GM23338 (cell line): ENCODE results near the gene FMN1. TPM values are rescaled to one million over a fixed set of nuclear protein-coding genes. Genes with fewer than 3 reads are reported as not detected.

Source experiments
- ATAC-seq: fragments of 200-7000 bp; cut with Tn5 transposase; 3 replicates; pipeline ENCODE4 v1.9.1; 2020
- DNase-seq: peaks from one replicate; pipeline ENCODE4 v3.0.0-alpha.2; 2015; ENCODE audit warnings: low spot score
- H2AFZ ChIP-seq: fragments of 200-600 bp; sonication (generic); 2 replicates; pipeline ENCODE4 v1.8.0; 2016; ENCODE audit warnings: antibody characterized with exemption, mild to moderate bottlenecking, moderate library complexity
- H3F3A ChIP-seq: fragments of 200-600 bp; sonication (generic); replicated peaks from 2 replicates; pipeline ENCODE4 v1.8.0; 2017; ENCODE audit warnings: antibody characterized with exemption, mixed run types, low read depth
- H3K27ac ChIP-seq: fragments of 200-600 bp; sonication (generic); 2 replicates; pipeline ENCODE4 v1.6.1; 2016; ENCODE audit warnings: low read depth
- H3K27me3 ChIP-seq: fragments of 200-600 bp; sonication (generic); 2 replicates; pipeline ENCODE4 v1.8.0; 2016; ENCODE audit warnings: mild to moderate bottlenecking, mixed run types, moderate library complexity; ENCODE audit not compliant: insufficient read depth
- H3K36me3 ChIP-seq: fragments of 200-600 bp; sonication (generic); 2 replicates; pipeline ENCODE4 v1.8.0; 2016; ENCODE audit warnings: mild to moderate bottlenecking; ENCODE audit not compliant: insufficient read depth
- H3K4me1 ChIP-seq: fragments of 200-600 bp; sonication (generic); 2 replicates; pipeline ENCODE4 v1.8.0; 2016; ENCODE audit warnings: mild to moderate bottlenecking, moderate library complexity; ENCODE audit not compliant: insufficient read depth
- H3K4me2 ChIP-seq: fragments of 200-600 bp; sonication (generic); 2 replicates; pipeline ENCODE4 v1.7.1; 2017; ENCODE audit warnings: mixed run types
- H3K4me3 ChIP-seq: fragments of 200-600 bp; sonication (generic); 2 replicates; pipeline ENCODE4 v1.6.1; 2016; ENCODE audit warnings: mixed run types
- H3K79me2 ChIP-seq: fragments of 200-600 bp; sonication (generic); replicated peaks from 2 replicates; pipeline ENCODE4 v1.8.0; 2017; ENCODE audit warnings: mild to moderate bottlenecking; ENCODE audit not compliant: insufficient read depth
- H3K9me2 ChIP-seq: fragments of 200-600 bp; sonication (generic); 2 replicates; pipeline ENCODE4 v1.8.0; 2017; ENCODE audit not compliant: insufficient read depth
- H4K20me1 ChIP-seq: fragments of 200-600 bp; sonication (generic); replicated peaks from 2 replicates; pipeline ENCODE4 v1.8.0; 2017; ENCODE audit warnings: mild to moderate bottlenecking; ENCODE audit not compliant: insufficient read depth
- H3K27ac Mint-ChIP-seq: 2 replicates; pipeline ENCODE4 v1.8.0; 2020; ENCODE audit warnings: inconsistent platforms, mild to moderate bottlenecking, moderate library complexity, mixed read lengths
- H3K27me3 Mint-ChIP-seq: 3 replicates; pipeline ENCODE4 v1.8.0; 2022; ENCODE audit warnings: low read depth, mild to moderate bottlenecking, moderate library complexity, mixed read lengths, inconsistent platforms; ENCODE audit not compliant: insufficient read depth, poor library complexity
- H3K36me3 Mint-ChIP-seq: 3 replicates; pipeline ENCODE4 v1.8.0; 2021; ENCODE audit warnings: low read depth, mild to moderate bottlenecking, inconsistent platforms, moderate library complexity, mixed read lengths
- H3K4me1 Mint-ChIP-seq: 3 replicates; pipeline ENCODE4 v1.8.0; 2020; ENCODE audit warnings: mild to moderate bottlenecking, inconsistent platforms, mixed read lengths
- H3K4me3 Mint-ChIP-seq: 3 replicates; pipeline ENCODE4 v1.8.0; 2021; ENCODE audit warnings: moderate library complexity, mild to moderate bottlenecking, inconsistent platforms, mixed read lengths
- H3K9me3 Mint-ChIP-seq: 3 replicates; pipeline ENCODE4 v1.8.0; 2020; ENCODE audit warnings: moderate library complexity, mild to moderate bottlenecking, inconsistent platforms, mixed read lengths
- CREB1 ChIP-seq: fragments of 250-450 bp; sonication (Bioruptor Pico); IDR thresholded peaks from 2 replicates; pipeline ENCODE4 v1.5.0; 2020; ENCODE audit warnings: low read depth, mild to moderate bottlenecking, moderate library complexity
- ETS1 ChIP-seq: IDR thresholded peaks from 2 replicates; pipeline ENCODE4 v1.6.1; 2016; ENCODE audit warnings: antibody characterized with exemption
- EZH2 ChIP-seq: fragments of 200-600 bp; sonication (generic); IDR thresholded peaks from one replicate; pipeline ENCODE4 v1.8.0; 2017; ENCODE audit warnings: antibody characterized with exemption, mild to moderate bottlenecking, low read depth; ENCODE audit not compliant: unreplicated experiment
- EZH2phosphoT487 ChIP-seq: fragments of 200-600 bp; sonication (generic); IDR thresholded peaks from one replicate; pipeline ENCODE4 v1.8.1; 2018; ENCODE audit warnings: antibody characterized with exemption; ENCODE audit not compliant: unreplicated experiment
- POLR2AphosphoS5 ChIP-seq: IDR thresholded peaks from 2 replicates; pipeline ENCODE4 v1.6.1; 2016; ENCODE audit warnings: antibody characterized with exemption, low read depth
- REST ChIP-seq: IDR thresholded peaks from one replicate; pipeline ENCODE4 v1.6.1; 2018; ENCODE audit warnings: antibody characterized with exemption; ENCODE audit not compliant: unreplicated experiment
- STAT1 ChIP-seq: IDR thresholded peaks from one replicate; pipeline ENCODE4 v1.6.1; 2016; ENCODE audit warnings: antibody characterized with exemption; ENCODE audit not compliant: unreplicated experiment
- ZNF114 ChIP-seq: fragments of 250-450 bp; sonication (Bioruptor Pico); IDR thresholded peaks from 2 replicates; pipeline ENCODE4 v1.5.0; 2020; ENCODE audit warnings: mild to moderate bottlenecking, moderate library complexity
- ZNF331 ChIP-seq: fragments of 250-450 bp; sonication (Bioruptor Pico); IDR thresholded peaks from 2 replicates; pipeline ENCODE4 v1.5.0; 2020; ENCODE audit warnings: low read depth, mild to moderate bottlenecking, moderate library complexity
- ZNF462 ChIP-seq: fragments of 250-450 bp; sonication (Bioruptor Pico); IDR thresholded peaks from 2 replicates; pipeline ENCODE4 v1.5.0; 2020; ENCODE audit warnings: mild to moderate bottlenecking, moderate library complexity
- polyA plus RNA-seq: library from polyadenylated mRNA; unstranded; fragments of >200 nt; fragmentation: Nextera tagmentation; extraction: Ambion mirVana; gene quantifications from 2 replicates; pipeline ENCODE4 v1.2.1, GENCODE V29; 2016
- total RNA-seq: library from RNA; depleted of rRNA; stranded (reverse); fragments of >200 nt; shearing (Covaris generic); gene quantifications from 2 replicates; pipeline ENCODE4 v1.2.3, GENCODE V29; 2014

Gene FMN1
- total and polyA plus RNA-seq, 2 experiments from 2014 or later, result 1.2 to 1.6 TPM

GRCh38 chr15:32878342-32878741 lies 316.2 kb downstream of the FMN1 start:
- Mint-ChIP-seq H3K36me3 (no peaks in the 10 kb centered on the region), H3K27ac (no peak overlapping the region), H3K4me1 (peaks cover 4% of the 10 kb centered on the region; the same call in 1 of the 3 replicates), H3K27me3 (no peaks in the 10 kb centered on the region), H3K9me3 (no peaks in the 10 kb centered on the region), H3K4me3 (no peak overlapping the region)
- no peak overlapping the region for H2AFZ ChIP-seq
- DNase-seq (no peak), ATAC-seq (no peak)
- H3F3A ChIP-seq, result no peaks in the 10 kb centered on the region
- TF ChIP-seq ZNF331 (CRISPR knock-in tag) (no peak), EZH2phosphoT487 (no peak), CREB1 (no peak), REST (no peak), EZH2 (no peak), ETS1 (no peak), POLR2AphosphoS5 (no peak), STAT1 (no peak), ZNF114 (CRISPR knock-in tag) (no peak), ZNF462 (CRISPR knock-in tag) (no peak)
- H4K20me1 ChIP-seq, result no peaks in the 10 kb centered on the region
- H3K79me2 ChIP-seq, result no peaks in the 10 kb centered on the region
- no peaks in the 10 kb centered on the region for H3K27me3 ChIP-seq
- no peak overlapping the region for H3K4me2 ChIP-seq
- H3K9me2 ChIP-seq, result peaks cover 3% of the 10 kb centered on the region
- H3K4me3 ChIP-seq, result no peak overlapping the region
- H3K36me3 ChIP-seq, result no peaks in the 10 kb centered on the region
- H3K4me1 ChIP-seq, result no peaks in the 10 kb centered on the region
- H3K27ac ChIP-seq, result no peak overlapping the region
